GM20431 (cell line): ENCODE measurements around the gene PRAMEF12.
"Not testable (repeated sequence)": the region's sequence is repeated elsewhere in the genome, so short reads cannot be mapped to it uniquely, and the experiment has no call there.

Source experiments
- in situ Hi-C: fragments of 300-500 bp; cut with MseI, MboI; formaldehyde crosslinking; loops from one replicate; pipeline ENCODE4 v1.15.0; 2020; ENCODE audit warnings: low sequenced_read_pairs; ENCODE audit not compliant: unreplicated experiment

The PRAMEF12 gene

GRCh38 chr1:12769031-12769430, 4.5 kb upstream of the PRAMEF12 start:
- in situ Hi-C loops: no loop called here

GRCh38 chr1:12769976-12770505, 3.5 kb upstream of the PRAMEF12 start:
- in situ Hi-C loops: no loop called here

GRCh38 chr1:12770620-12771019, 2.9 kb upstream of the PRAMEF12 start:
- in situ Hi-C loops: no loop called here

DNA sequence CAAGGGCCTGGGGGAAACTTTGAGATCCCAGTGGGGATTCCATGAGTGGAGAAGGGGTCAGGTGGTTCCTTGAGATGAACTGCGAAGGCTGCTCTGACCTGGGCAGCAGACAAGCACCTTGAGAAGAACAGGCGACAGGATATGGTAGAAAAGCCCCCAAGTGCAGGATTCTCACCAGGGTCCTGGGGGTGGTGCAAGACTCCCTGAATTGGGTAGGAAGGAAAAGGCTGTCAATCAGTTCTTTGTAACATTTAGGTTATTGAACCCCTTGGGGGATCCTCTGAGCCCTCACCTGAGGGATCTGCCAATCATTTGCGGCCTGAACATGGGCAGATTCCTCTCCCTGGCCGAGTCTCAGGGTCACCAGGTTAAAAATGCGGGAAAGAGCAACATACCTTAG, 2.4 kb upstream of the PRAMEF12 start:
- in situ Hi-C loops: no loop called here

DNA sequence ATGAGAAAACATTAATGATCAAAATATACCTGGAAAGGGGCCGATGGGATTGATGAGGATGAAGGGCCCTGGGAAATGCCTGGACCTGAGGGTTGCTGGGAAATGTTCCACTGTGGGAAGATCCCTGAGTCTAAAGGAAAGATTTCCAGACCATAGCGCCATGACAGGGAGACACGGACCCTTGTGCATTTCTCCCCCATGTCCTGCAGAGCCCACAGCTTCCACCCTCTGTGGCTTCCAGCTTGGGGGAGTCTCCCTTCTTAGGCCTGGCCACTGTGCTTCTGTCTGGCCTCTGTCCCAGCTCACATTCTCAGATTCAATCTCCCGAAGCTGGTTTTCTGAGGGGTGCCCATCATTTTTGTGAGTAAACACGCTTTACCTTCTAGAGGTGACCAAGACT, 1.0 kb upstream of the PRAMEF12 start:
- in situ Hi-C loops: no loop called here

GRCh38 chr1:12774801-12775345, 1.3 kb downstream of the PRAMEF12 start:
- in situ Hi-C loops: no loop called here

DNA sequence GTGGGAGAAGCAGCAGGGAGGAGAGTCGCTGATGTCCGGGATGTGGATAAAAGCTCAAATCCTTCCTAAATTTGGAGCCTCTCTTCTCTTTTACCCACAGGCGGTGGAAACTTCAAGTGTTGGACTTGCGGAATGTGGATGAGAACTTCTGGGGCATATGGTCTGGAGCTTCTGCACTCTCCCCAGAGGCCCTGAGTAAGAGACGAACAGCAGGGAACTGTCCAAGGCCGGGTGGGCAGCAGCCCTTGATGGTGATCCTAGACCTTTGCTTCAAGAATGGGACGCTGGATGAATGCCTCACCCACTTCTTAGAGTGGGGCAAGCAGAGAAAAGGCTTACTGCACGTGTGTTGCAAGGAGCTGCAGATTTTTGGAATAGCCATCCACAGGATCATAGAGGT, 1.9 kb downstream of the PRAMEF12 start:
- in situ Hi-C loops: no loop called here

- in situ Hi-C loops: no loop called here
Observed at GRCh38 chr1:12776801-12777557, 3.4 kb downstream of the PRAMEF12 start.

- in situ Hi-C loops: no loop called here
Observed at GRCh38 chr1:12778061-12778460, 4.5 kb downstream of the PRAMEF12 start.

DNA sequence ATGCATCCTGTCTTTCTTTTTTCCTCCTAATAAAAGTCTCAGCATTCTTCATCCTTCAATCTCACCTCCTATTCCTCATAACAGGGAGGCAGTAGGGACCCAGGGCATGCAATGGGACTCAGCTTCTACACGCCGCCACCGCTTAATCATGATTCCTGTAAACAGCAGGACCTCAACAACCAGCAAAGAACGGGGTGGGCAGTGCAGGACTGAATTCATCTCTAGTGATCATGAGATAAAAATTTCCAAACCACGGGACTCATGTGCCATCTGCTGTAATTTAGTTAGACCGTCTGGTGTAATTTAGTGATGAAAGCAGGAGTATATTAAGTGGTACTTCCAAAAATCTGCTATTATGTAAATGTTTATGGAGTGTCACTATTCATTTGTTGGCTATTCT, 5.4 kb downstream of the PRAMEF12 start:
- in situ Hi-C loops: no loop called here

DNA sequence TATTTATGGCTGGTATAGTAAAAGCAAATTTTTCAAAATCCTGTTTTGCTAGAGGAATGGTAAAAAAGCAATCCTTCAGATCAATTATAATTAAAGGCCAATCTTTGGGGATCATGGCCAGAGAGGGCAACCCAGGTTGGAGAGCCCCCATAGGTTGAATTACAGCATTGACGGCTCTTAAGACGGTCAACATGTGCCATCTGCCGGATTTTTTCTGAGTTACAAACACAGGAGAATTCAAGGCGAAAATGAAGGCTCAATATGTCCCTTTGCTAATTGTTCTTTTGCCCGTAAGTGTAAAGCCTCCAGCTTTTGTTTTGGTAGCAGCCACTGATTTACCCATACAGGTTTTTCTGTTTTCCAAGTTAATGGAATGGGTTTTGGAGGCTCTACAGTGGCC, 8.0 kb downstream of the PRAMEF12 start:
- in situ Hi-C loops: not testable (repeated sequence)

DNA sequence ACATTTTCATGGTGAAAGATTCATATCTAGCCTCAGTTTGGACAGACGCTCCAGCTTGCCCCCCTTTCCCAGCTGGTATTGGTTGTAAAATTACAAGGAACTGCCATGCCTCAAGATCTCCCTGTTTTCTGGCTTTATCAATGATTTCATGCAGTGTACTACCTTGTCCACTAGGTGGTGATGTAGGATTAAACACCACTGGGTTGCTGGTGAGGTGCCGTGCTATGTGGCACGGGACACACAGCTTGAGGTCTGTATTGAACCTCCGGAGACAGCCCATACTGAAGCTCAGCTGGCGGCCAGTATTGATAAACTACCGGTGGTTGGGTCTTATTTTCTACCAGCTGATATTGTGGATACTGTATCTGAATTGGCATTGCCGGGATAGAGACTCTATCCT, 10.2 kb downstream of the PRAMEF12 start:
- in situ Hi-C loops: not testable (repeated sequence)

DNA sequence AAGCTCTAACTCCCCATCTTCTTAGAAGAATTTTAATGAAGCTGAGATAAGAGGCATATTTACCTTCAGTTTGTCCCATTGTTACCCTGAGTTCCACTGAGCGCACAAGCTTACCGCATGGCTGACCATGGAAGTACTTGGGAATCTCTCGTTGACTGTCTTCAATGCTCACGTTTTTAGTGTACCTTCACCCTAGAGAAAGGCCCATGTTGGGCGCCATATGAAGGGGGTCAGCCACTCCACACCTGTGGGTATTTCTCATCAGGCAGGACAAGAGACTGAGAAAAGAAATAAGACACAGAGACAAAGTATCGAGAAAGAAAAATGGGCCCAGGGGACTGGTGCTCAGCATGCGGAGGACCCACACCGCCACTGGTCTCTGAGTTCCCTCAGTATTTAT, 11.2 kb downstream of the PRAMEF12 start:
- in situ Hi-C loops: not testable (repeated sequence)

- in situ Hi-C loops: not testable (repeated sequence)
Observed at GRCh38 chr1:12791097-12791496, 17.6 kb downstream of the PRAMEF12 start, which contains the start of gene PRAMEF1. Gene PRAMEF1 (plus strand): TSS chr1:12791397. CDS start chr1:12793228, 1,831 bp downstream.

DNA sequence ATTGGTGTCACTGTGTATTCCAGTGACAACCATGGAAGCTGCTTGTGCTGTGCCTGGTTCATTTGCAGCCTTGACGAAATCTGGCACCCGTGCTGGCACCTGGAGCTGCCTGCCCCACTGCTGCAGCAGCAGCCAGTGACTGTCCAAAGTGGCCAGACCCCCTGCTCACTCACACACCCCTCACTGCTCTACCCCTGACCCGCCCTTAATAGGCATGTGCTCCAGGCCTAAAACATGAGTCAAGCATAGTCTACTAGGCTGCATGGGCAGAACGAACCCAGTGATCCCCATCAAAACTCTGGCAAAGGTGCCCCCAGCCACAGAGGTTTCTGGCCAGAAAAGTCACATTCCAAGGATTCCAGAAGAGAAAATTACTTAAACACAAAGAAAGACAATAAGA, 25.4 kb downstream of the PRAMEF12 start:
- in situ Hi-C loops: no loop called here

GRCh38 chr1:12799730-12800129, 26.2 kb downstream of the PRAMEF12 start:
- in situ Hi-C loops: no loop called here

DNA sequence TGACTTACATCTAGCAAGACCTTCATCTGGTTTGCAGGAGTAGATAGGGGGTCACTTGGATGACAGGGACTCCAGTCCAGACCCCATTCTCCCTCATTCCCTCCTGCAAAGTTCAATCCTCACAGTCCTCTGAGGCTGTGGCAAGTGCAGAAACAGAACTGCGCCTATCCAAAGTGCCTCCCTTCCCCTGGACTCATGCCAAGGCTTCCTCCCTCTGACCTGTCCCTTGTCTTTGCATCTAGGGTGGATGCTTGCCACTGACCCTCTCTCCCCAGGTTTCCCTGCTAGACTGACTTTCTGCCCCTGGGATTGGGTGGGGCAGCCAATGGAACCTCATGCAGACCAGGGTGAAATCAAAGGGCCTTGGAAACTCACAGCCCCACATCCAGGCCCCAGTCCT, 36.4 kb downstream of the PRAMEF12 start:
- in situ Hi-C loops: no loop called here

- in situ Hi-C loops: no loop called here
Observed at GRCh38 chr1:12810691-12811408, 37.3 kb downstream of the PRAMEF12 start.

DNA sequence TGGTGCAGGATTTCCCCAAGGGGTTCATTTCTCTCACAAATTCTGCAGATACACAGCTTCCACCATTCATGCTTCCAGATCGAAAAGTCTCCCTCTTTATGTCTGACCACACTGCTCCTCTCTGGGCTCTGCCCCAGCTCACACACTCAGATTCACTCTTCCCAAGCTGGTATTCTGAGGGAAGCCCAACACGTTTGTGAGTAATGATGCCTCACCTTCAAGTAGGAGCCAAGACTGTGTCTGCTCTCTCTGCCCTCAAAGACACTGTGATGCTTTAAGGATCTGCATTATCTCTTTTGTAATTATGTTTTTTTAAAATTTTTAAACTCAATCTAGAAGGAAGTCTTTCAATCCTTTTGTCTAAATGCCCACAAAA, 37.9 kb downstream of the PRAMEF12 start:
- in situ Hi-C loops: no loop called here

DNA sequence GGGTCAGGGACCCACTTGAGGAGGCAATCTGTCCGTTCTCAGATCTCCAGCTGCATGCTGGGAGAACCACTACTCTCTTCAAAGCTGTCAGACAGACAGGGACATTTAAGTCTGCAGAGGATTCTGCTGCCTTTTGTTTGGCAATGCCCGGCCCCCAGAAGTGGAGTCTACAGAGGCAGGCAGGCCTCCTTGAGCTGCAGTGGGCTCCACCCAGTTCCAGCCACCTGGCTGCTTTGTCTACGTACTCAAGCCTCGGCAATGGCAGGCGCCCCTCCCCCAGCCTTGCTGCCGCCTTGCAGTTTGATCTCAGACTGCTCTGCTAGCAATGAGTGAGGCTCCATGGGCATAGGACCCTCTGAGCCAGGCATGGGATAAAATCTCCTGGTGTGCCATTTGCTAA, 45.5 kb downstream of the PRAMEF12 start:
- in situ Hi-C loops: not testable (repeated sequence)
